Activated CD8-positive, alpha-beta memory T cell treated with anti-CD3 and anti-CD28 coated beads, Interleukin-2, amount 50 U/mL, for 1 hour (primary cell): ENCODE data around the gene MIA2.

ENCODE experiments used
- DNase-seq: peaks from one replicate; pipeline ENCODE4 v3.0.0-alpha.2; 2020; ENCODE audit errors: extremely low read depth

The MIA2 gene

GRCh38 chr14:39384177-39384576 lies 150.5 kb downstream of the MIA2 start:
- DNase-seq: no peak

- DNase-seq: no peak
These were observed 159.6 kb downstream of the MIA2 start for GRCh38 chr14:39393289-39393688.

- DNase-seq: no peak
These were observed 162.0 kb downstream of the MIA2 start for GRCh38 chr14:39395555-39396254.

GRCh38 chr14:39396448-39396847 lies 162.7 kb downstream of the MIA2 start:
- DNase-seq: no peak

- DNase-seq: no peak
These were observed 164.7 kb downstream of the MIA2 start for GRCh38 chr14:39398382-39398781.

- DNase-seq: no peak
These were observed 172.8 kb downstream of the MIA2 start for GRCh38 chr14:39406560-39406959.

DNA sequence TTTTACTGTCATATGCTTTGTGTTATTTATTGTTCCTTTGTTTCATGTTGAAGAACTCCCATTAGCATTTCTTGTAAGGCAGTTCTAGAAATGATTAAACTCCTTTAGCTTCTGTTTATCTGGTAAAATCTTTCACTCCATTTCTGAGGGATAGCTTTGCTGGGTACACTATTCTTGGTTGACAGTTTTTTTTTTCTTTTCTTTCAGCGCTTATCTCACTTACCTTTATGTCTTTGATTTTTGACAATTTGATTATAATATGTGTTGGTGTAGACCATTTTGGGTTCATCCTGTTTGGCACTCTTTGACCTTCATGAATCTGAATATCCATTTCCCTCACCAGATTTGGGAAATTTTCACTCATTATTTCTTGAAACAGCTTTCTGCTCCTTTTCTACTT lies 182.4 kb downstream of the MIA2 start:
- no peak for DNase-seq

GRCh38 chr14:39417014-39417413 lies 183.3 kb downstream of the MIA2 start:
- DNase-seq: no peak

DNA sequence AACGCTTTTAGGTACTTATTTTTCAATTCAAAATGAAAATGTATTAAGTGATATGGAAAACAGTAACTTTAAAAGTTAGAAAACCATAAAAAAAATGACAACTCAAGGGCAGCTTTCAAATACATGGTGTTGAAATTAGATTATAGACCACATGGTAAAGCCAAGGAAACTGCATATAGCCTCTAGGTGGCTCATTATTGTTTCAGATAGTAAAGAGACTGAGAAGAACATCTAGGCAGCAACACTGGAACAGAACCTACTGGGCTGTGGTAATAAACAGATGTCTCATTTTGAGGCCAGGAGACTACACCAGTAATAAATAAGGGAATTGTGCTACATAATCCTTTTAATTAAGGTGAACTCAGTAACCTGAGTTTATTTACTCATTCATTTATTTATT lies 185.6 kb downstream of the MIA2 start:
- no peak for DNase-seq

- DNase-seq: no peak
These were observed 188.5 kb downstream of the MIA2 start for GRCh38 chr14:39422243-39422642.

- DNase-seq: no peak
These were observed 190.1 kb downstream of the MIA2 start for GRCh38 chr14:39423793-39424192.

DNA sequence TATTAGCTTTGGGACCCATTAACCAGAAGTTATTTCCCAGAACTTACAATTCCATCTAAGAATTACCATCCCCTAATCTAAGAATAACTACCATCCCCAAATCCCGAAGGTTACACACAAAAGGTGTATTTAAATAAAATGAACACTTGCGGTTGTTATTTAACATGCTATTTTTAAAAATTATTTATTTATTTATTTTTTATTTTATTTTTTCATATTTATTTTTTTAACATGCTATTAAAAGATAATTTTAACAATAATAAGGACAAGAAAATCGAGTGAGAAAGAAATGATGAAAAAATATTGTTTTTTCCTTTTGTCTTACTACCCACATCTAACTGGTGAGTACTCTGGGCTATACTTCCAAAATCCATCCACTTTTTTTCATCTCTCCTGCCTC lies 192.2 kb downstream of the MIA2 start:
- DNase-seq: no peak

DNA sequence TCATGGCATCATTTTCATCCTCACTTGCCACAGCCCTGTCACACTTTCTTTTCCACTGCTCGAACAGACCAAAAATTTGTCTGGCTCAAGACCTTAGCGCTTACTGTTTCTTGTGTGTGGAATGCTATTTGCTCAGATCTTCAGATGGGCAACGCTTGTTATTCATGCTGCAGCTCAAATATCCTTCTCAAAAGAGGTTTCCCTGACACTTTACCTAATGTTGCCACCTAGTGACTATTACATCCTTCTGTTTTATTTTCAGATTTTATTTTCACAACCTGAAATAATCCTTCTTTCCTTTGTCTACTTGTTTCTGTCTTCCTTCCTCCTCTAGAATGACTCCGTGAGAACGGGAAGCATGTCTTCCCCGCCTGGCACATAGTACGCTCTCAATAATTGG lies 192.9 kb downstream of the MIA2 start:
- no peak for DNase-seq

DNA sequence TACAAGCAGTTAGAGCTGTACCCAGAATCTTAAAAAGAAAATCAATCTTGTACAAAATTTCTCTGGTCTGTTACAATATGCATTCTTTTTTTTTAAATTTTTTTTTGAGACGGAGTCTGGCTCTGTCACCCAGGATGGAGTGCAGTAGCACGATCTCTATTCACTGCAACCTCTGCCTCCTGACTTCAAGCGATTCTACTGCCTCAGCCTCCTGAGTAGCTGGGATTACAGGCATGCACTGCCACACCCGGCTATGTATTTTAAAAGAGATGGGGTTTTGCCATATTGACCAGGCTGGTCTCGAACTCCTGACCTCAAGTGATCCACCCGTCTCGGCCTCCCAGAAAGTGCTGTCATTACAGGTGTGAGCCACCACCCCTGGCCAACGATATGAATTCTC lies 194.4 kb downstream of the MIA2 start:
- DNase-seq: no peak

- no peak for DNase-seq
These were observed 197.2 kb downstream of the MIA2 start for GRCh38 chr14:39430762-39431415.

GRCh38 chr14:39431416-39432178 lies 197.9 kb downstream of the MIA2 start:
- DNase-seq: no peak

- DNase-seq: peak; percentile 86
These were observed 198.5 kb downstream of the MIA2 start, which contains the start of gene FBXO33 for GRCh38 chr14:39432179-39432618. FBXO33 (minus strand) TSS chr14:39432433; CDS start chr14:39432162, 271 bp downstream.

DNA sequence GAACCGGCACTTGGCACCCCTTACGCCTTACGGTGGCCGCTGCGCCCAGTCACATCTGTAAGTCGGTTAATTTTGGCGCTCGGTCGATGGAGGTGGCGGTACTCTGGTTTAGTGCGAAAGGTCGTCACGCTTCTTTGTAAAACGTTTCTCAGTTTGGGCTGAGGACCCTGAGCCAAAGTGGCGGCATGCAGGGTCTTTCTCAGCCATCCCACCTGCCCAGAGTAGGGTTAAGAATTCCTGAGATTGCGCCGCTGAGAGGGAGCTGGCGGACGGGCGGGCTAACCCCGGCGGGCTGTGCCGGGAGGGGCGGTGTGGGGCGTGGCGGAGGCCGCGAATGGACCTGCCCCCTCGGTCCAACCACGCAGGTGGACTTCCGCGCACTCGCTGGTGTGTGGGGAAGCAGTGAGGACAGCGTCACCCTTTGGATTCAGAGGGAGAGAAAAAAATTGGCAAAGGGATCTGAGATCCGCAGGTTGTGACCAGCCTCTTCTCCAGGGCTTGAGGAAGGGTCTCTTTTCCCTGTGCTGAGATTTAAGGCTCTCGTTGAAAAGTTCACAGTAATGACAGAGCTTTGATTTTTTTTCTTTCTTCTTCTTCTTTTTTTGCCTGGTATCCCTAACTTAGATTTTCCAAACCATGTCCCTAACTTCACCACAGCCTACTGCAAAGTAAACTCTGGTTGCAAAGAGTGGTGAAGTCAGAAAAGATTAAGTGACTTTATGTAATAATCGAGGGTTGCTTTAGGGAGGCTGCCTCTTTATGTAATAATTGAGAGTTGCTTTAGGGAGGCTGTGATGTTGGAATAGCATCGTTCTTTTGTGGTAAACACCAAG lies 199.1 kb downstream of the MIA2 start:
- DNase-seq: no peak

GRCh38 chr14:39433452-39433813 lies 199.7 kb downstream of the MIA2 start:
- DNase-seq: no peak

- DNase-seq: no peak
These were observed 200.7 kb downstream of the MIA2 start for GRCh38 chr14:39434401-39434800.

DNA sequence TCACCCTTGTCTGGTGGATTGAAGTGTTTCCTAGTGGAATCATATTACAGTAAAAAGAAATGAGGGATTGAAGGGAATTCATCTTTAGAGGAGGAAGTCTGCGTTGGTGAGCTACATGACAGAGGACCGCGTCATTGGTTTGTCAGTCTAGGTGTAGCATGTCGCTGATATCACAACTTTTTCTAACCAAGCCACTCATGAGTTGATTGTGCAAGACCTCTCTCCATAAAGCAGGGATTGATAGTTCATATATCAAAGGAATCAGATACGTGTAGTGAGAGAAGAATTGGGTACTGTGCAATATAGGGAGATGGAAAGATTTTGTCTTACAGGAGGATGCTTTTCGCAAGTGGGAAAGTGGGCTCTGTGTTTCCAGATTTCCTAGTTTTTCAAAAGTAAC lies 201.5 kb downstream of the MIA2 start:
- no peak for DNase-seq
